GM21825 (cell line): ENCODE measurements around the gene DGKA.
A peak's percentile ranks its signal among the peaks of the same experiment; 100 is the strongest.

Source experiments
- ATAC-seq: cut with Tn5 transposase; IDR thresholded peaks from one replicate; pipeline ENCODE4 v1.9.1; 2021; ENCODE audit warnings: mild to moderate bottlenecking, moderate library complexity; ENCODE audit not compliant: unreplicated experiment

The DGKA gene

GRCh38 chr12:55931317-55931779 lies 386 bp downstream of the DGKA start:
- no peak for ATAC-seq

- no peak for ATAC-seq
Measured at GRCh38 chr12:55931780-55932550, 1.0 kb downstream of the DGKA start.

- ATAC-seq, result no peak
Measured at GRCh38 chr12:55932551-55932910, 1.6 kb downstream of the DGKA start.

- ATAC-seq, result no peak
Measured at GRCh38 chr12:55933169-55933798, 2.3 kb downstream of the DGKA start.

- ATAC-seq, result no peak
Measured at GRCh38 chr12:55933799-55934742, 3.1 kb downstream of the DGKA start.

GRCh38 chr12:55934773-55935172 lies 3.8 kb downstream of the DGKA start:
- no peak for ATAC-seq

GRCh38 chr12:55935738-55936151 lies 4.8 kb downstream of the DGKA start:
- ATAC-seq, result no peak

GRCh38 chr12:55937981-55938380 lies 7.0 kb downstream of the DGKA start:
- ATAC-seq, result no peak

GRCh38 chr12:55938826-55939501 lies 8.0 kb downstream of the DGKA start:
- ATAC-seq, result no peak

GRCh38 chr12:55940065-55940732 lies 9.2 kb downstream of the DGKA start:
- ATAC-seq, result peak; percentile 86

- no peak for ATAC-seq
Measured at GRCh38 chr12:55942055-55942454, 11.1 kb downstream of the DGKA start.

- no peak for ATAC-seq
Measured at GRCh38 chr12:55942577-55943136, 11.7 kb downstream of the DGKA start.

GRCh38 chr12:55946553-55946952 lies 15.6 kb downstream of the DGKA start:
- no peak for ATAC-seq

- no peak for ATAC-seq
Measured at GRCh38 chr12:55955344-55955743, 24.4 kb downstream of the DGKA start.

- ATAC-seq, result no peak
Measured at GRCh38 chr12:55955800-55956508, 25.0 kb downstream of the DGKA start.

- no peak for ATAC-seq
Measured at GRCh38 chr12:55957106-55957859, 26.3 kb downstream of the DGKA start.

GRCh38 chr12:55963760-55964159 lies 32.8 kb downstream of the DGKA start:
- no peak for ATAC-seq

GRCh38 chr12:55965240-55965639 lies 34.3 kb downstream of the DGKA start:
- no peak for ATAC-seq
